ENCODE results near the gene NAXE.
A peak's percentile ranks its signal among the peaks of the same experiment; 100 is the strongest.

The NAXE gene

GRCh38 chr1:156566436-156566835, 25.1 kb upstream of the NAXE start:
- Histone ChIP-seq H3K9ac (ENCODE audit: low read length) (no peak overlapping the region), H3K27ac (ENCODE audit: low read length) (no peak overlapping the region), H3K27me3 (replicated peaks; ENCODE audit: insufficient read depth, low read length) (no peaks in the 10 kb centered on the region), H3K4me3 (ENCODE audit: low read length) (no peak overlapping the region), H3K79me2 (ENCODE audit: low read length) (peaks cover 14% of the 10 kb centered on the region; the same call in 1 of the 2 replicates), H3K9me2 (replicated peaks; ENCODE audit: insufficient read depth, low read length) (no peaks in the 10 kb centered on the region), H3F3A (ENCODE audit: insufficient read depth, low read length) (no peaks in the 10 kb centered on the region), H3K4me2 (ENCODE audit: low read depth, low read length) (no peak overlapping the region), H3K4me1 (ENCODE audit: low read length) (peaks cover 3% of the 10 kb centered on the region), H3K9me3 (replicated peaks; ENCODE audit: insufficient read depth, low read length) (no peaks in the 10 kb centered on the region), H4K20me1 (ENCODE audit: insufficient read depth, low read length) (no peaks in the 10 kb centered on the region), H3K36me3 (replicated peaks; ENCODE audit: insufficient read depth, low read length) (no peaks in the 10 kb centered on the region), H2AFZ (ENCODE audit: low read length) (no peak overlapping the region)
- TF ChIP-seq EZH2phosphoT487 (IDR thresholded peaks at IDR 0.05; ENCODE audit: low read length) (no peak), CTCF (IDR thresholded peaks at IDR 0.05; ENCODE audit: low read length) (no peak)
- no peak for DNase-seq

GRCh38 chr1:156571261-156571852, 20.2 kb upstream of the NAXE start:
- H4K20me1 ChIP-seq (ENCODE audit: insufficient read depth, low read length), result no peaks in the 10 kb centered on the region
- no peak for DNase-seq
- H3K79me2 ChIP-seq (ENCODE audit: low read length), result peaks cover 20% of the 10 kb centered on the region; the same call in 1 of the 2 replicates
- peak overlapping the region; percentile 44; the same call in 1 of the 2 replicates for H3K9ac ChIP-seq (ENCODE audit: low read length)
- peaks cover 8% of the 10 kb centered on the region for H3K4me1 ChIP-seq (ENCODE audit: low read length)
- H3K9me3 ChIP-seq (replicated peaks; ENCODE audit: insufficient read depth, low read length), result no peaks in the 10 kb centered on the region
- no peaks in the 10 kb centered on the region for H3K36me3 ChIP-seq (replicated peaks; ENCODE audit: insufficient read depth, low read length)
- peak overlapping the region; percentile 83 for H3K4me3 ChIP-seq (ENCODE audit: low read length)
- H3K4me2 ChIP-seq (ENCODE audit: low read depth, low read length), result peak overlapping the region; percentile 84
- no peaks in the 10 kb centered on the region for H3K27me3 ChIP-seq (replicated peaks; ENCODE audit: insufficient read depth, low read length)
- H3F3A ChIP-seq (ENCODE audit: insufficient read depth, low read length), result no peaks in the 10 kb centered on the region
- no peak overlapping the region for H3K27ac ChIP-seq (ENCODE audit: low read length)
- TF ChIP-seq EZH2phosphoT487 (IDR thresholded peaks at IDR 0.05; ENCODE audit: low read length) (no peak), CTCF (IDR thresholded peaks at IDR 0.05; ENCODE audit: low read length) (no peak), EZH2 (optimal IDR thresholded peaks at IDR 0.05; ENCODE audit: low read depth, low read length) (no peak)
- peak overlapping the region; percentile 84 for H2AFZ ChIP-seq (ENCODE audit: low read length)
- no peaks in the 10 kb centered on the region for H3K9me2 ChIP-seq (replicated peaks; ENCODE audit: insufficient read depth, low read length)

- Histone ChIP-seq H3K9ac (ENCODE audit: low read length) (peak within 1 kb of the TSS; percentile 44; the same call in 1 of the 2 replicates), H3K4me1 (ENCODE audit: low read length) (peaks cover 8% of the 10 kb centered on the region), H2AFZ (ENCODE audit: low read length) (peak within 1 kb of the TSS; percentile 84), H3F3A (ENCODE audit: insufficient read depth, low read length) (no peaks in the 10 kb centered on the region), H3K9me3 (replicated peaks; ENCODE audit: insufficient read depth, low read length) (no peaks in the 10 kb centered on the region), H3K79me2 (ENCODE audit: low read length) (peaks cover 20% of the 10 kb centered on the region; the same call in 1 of the 2 replicates), H3K4me3 (ENCODE audit: low read length) (peak within 1 kb of the TSS; percentile 83), H3K36me3 (replicated peaks; ENCODE audit: insufficient read depth, low read length) (no peaks in the 10 kb centered on the region), H3K9me2 (replicated peaks; ENCODE audit: insufficient read depth, low read length) (no peaks in the 10 kb centered on the region), H3K27me3 (replicated peaks; ENCODE audit: insufficient read depth, low read length) (no peaks in the 10 kb centered on the region), H3K4me2 (ENCODE audit: low read depth, low read length) (peak within 1 kb of the TSS; percentile 84), H4K20me1 (ENCODE audit: insufficient read depth, low read length) (no peaks in the 10 kb centered on the region), H3K27ac (ENCODE audit: low read length) (no peak within 1 kb of the TSS)
- DNase-seq, result peak; percentile 94
- no peak for TF ChIP-seq EZH2 (optimal IDR thresholded peaks at IDR 0.05; ENCODE audit: low read depth, low read length)
These were observed 19.5 kb upstream of the NAXE start, which contains the start of gene IQGAP3 for GRCh38 chr1:156571919-156572662. Gene IQGAP3 (minus strand): TSS chr1:156572565. CDS start chr1:156572529, 36 bp downstream.

Data from MM.1S (cell line).